SK-N-SH (cell line): ENCODE data around the gene ELMO1. TPM values are rescaled to one million over a fixed set of nuclear protein-coding genes. Genes with fewer than 3 reads are reported as not detected.

Source experiments
- CTCF ChIA-PET: fragments of 300-600, 350-600 bp; formaldehyde crosslinking; extraction: SDS; loops from one replicate; lab custom pipeline; 2021; lab: Yijun Ruan, JAX
- POLR2A ChIA-PET: fragments of 350-600 bp; sonication (Branson Sonifier 250); formaldehyde crosslinking; extraction: SDS; loops from one replicate; lab custom pipeline; 2020; ENCODE audit warnings: antibody characterized with exemption, inconsistent platforms; lab: Yijun Ruan, JAX
- DNase-seq: peaks from one replicate; pipeline ENCODE4 v3.0.0; 2012
- H2AFZ ChIP-seq: fragments of 200-600 bp; sonication (generic); 2 replicates; pipeline ENCODE4 v1.8.1; 2016; ENCODE audit warnings: antibody characterized with exemption, mild to moderate bottlenecking, low read depth
- H3F3A ChIP-seq: fragments of 200-600 bp; sonication (generic); replicated peaks from 2 replicates; pipeline ENCODE3; 2016; ENCODE audit warnings: antibody characterized with exemption, mild to moderate bottlenecking; ENCODE audit not compliant: insufficient read depth
- H3K27ac ChIP-seq, 2 experiments: fragments of 200-500 bp in 1 of 2; fragments of 200-600 bp in 1 of 2; sonication (Bioruptor generic) in 1 of 2; sonication (generic), shearing (Covaris generic) in 1 of 2; 2 replicates each; pipeline versions ENCODE4 v1.5.1 to v1.6.1; 2014 to 2016; ENCODE audit warnings: low read depth in 2 of 2, inconsistent platforms in 1 of 2, low read length in 1 of 2, mild to moderate bottlenecking in 1 of 2, mixed read lengths in 1 of 2
- H3K27me3 ChIP-seq: fragments of 200-600 bp; sonication (generic), shearing (Covaris generic); 2 replicates; pipeline ENCODE4 v1.6.1; 2016; ENCODE audit warnings: mixed run types; ENCODE audit not compliant: insufficient read depth
- H3K36me3 ChIP-seq, 2 experiments: fragments of 200-500 bp in 1 of 2; fragments of 200-600 bp in 1 of 2; sonication (Bioruptor generic) in 1 of 2; sonication (generic) in 1 of 2; replicated peaks in 1 of 2; 2 replicates each; pipeline versions ENCODE3 to v1.5.1; 2014 to 2016; ENCODE audit warnings: low read length in 1 of 2, mild to moderate bottlenecking in 1 of 2; ENCODE audit not compliant: insufficient read depth in 2 of 2, control insufficient read depth in 1 of 2
- H3K4me1 ChIP-seq, 2 experiments: fragments of 200-500 bp in 1 of 2; fragments of 200-600 bp in 1 of 2; sonication (Bioruptor generic) in 1 of 2; sonication (generic), shearing (Covaris generic) in 1 of 2; 2 replicates each; pipeline versions ENCODE4 v1.5.1 to v1.6.1; 2014 to 2016; ENCODE audit warnings: low read depth in 1 of 2, low read length in 1 of 2, mixed run types in 1 of 2; ENCODE audit not compliant: insufficient read depth in 2 of 2, control insufficient read depth in 1 of 2
- H3K4me2 ChIP-seq: fragments of 200-600 bp; sonication (generic), shearing (Covaris generic); 2 replicates; pipeline ENCODE4 v1.6.1; 2017; ENCODE audit warnings: mixed run types
- H3K4me3 ChIP-seq, 2 experiments: fragments of 200-500 bp in 1 of 2; fragments of 200-600 bp in 1 of 2; sonication (Bioruptor generic) in 1 of 2; sonication (generic), shearing (Covaris generic) in 1 of 2; 2 replicates each; pipeline versions ENCODE4 v1.5.1 to v1.8.1; 2014 to 2016; ENCODE audit warnings: low read depth in 2 of 2, inconsistent platforms in 1 of 2, low read length in 1 of 2, mild to moderate bottlenecking in 1 of 2, mixed read lengths in 1 of 2, moderate library complexity in 1 of 2
- H3K79me2 ChIP-seq: fragments of 200-600 bp; sonication (generic); 2 replicates; pipeline ENCODE4 v1.8.1; 2017; ENCODE audit warnings: mild to moderate bottlenecking; ENCODE audit not compliant: insufficient read depth
- H3K9ac ChIP-seq: fragments of 200-600 bp; sonication (generic); 2 replicates; pipeline ENCODE4 v1.6.1; 2017; ENCODE audit warnings: mixed run types
- H3K9me2 ChIP-seq: fragments of 200-600 bp; sonication (generic); 2 replicates; pipeline ENCODE4 v1.6.1; 2017; ENCODE audit warnings: mixed run types
- H3K9me3 ChIP-seq: fragments of 200-600 bp; sonication (generic); 2 replicates; pipeline ENCODE4 v1.6.1; 2017; ENCODE audit warnings: mixed run types, mild to moderate bottlenecking, moderate library complexity
- H4K20me1 ChIP-seq: fragments of 200-600 bp; sonication (generic); 2 replicates; pipeline ENCODE4 v1.6.1; 2017; ENCODE audit warnings: mild to moderate bottlenecking, mixed run types; ENCODE audit not compliant: insufficient read depth
- CHD2 ChIP-seq: fragments of 150-350 bp; IDR thresholded peaks from 2 replicates; pipeline ENCODE4 v1.6.1; 2018; ENCODE audit warnings: low read length; ENCODE audit not compliant: partially characterized antibody
- EP300 ChIP-seq, 2 experiments: IDR thresholded peaks; 2 replicates each; pipeline versions ENCODE4 v1.4.0 to v1.6.1; 2012; ENCODE audit warnings: borderline replicate concordance in 1 of 2, low read depth in 1 of 2, low read length in 1 of 2
- EZH2phosphoT487 ChIP-seq: fragments of 200-600 bp; sonication (generic); IDR thresholded peaks from 2 replicates; pipeline ENCODE4 v1.6.1; 2017; ENCODE audit warnings: low read depth, mixed run types, mild to moderate bottlenecking, antibody characterized with exemption, moderate library complexity, borderline replicate concordance
- FOSL2 ChIP-seq: IDR thresholded peaks from 2 replicates; pipeline ENCODE4 v1.4.0; 2012; ENCODE audit warnings: low read depth, mild to moderate bottlenecking, moderate library complexity, borderline replicate concordance
- FOXJ3 ChIP-seq: sonication (generic); formaldehyde crosslinking; IDR thresholded peaks from 2 replicates; pipeline ENCODE4 v1.5.1; 2020; ENCODE audit warnings: mild to moderate bottlenecking, missing genetic modification reagents
- GATA2 ChIP-seq: sonication (generic); formaldehyde crosslinking; IDR thresholded peaks from 2 replicates; pipeline ENCODE4 v1.5.0; 2020; ENCODE audit warnings: mild to moderate bottlenecking, missing genetic modification reagents
- MEF2A ChIP-seq: IDR thresholded peaks from 2 replicates; pipeline ENCODE4 v1.4.0; 2012; ENCODE audit warnings: low read depth, borderline replicate concordance
- MXI1 ChIP-seq: IDR thresholded peaks from 2 replicates; pipeline ENCODE4 v1.6.1; 2012; ENCODE audit warnings: mild to moderate bottlenecking, low read depth, low read length, improper control_type of control experiment
- NFIC ChIP-seq: IDR thresholded peaks from 2 replicates; pipeline ENCODE4 v1.4.0; 2012; ENCODE audit warnings: borderline replicate concordance
- NRF1 ChIP-seq: IDR thresholded peaks from 2 replicates; pipeline ENCODE4 v1.6.1; 2012; ENCODE audit warnings: low read depth, mild to moderate bottlenecking, low read length
- RAD21 ChIP-seq: IDR thresholded peaks from 2 replicates; pipeline ENCODE4 v1.6.1; 2012; ENCODE audit warnings: mild to moderate bottlenecking, low read length
- SIN3A ChIP-seq: IDR thresholded peaks from 2 replicates; pipeline ENCODE4 v1.6.1; 2012; ENCODE audit warnings: low read depth, mild to moderate bottlenecking, low read length, moderate library complexity, borderline replicate concordance
- SMC3 ChIP-seq: IDR thresholded peaks from 2 replicates; pipeline ENCODE4 v1.6.1; 2012; ENCODE audit warnings: low read depth, low read length, improper control_type of control experiment
- TAF1 ChIP-seq: IDR thresholded peaks from 2 replicates; pipeline ENCODE4 v1.6.1; 2012; ENCODE audit warnings: low read depth, mild to moderate bottlenecking, low read length, moderate library complexity, borderline replicate concordance
- TCF12 ChIP-seq: IDR thresholded peaks from 2 replicates; pipeline ENCODE4 v1.4.0; 2012
- TEAD4 ChIP-seq: IDR thresholded peaks from 2 replicates; pipeline ENCODE4 v1.4.0; 2012; ENCODE audit warnings: mild to moderate bottlenecking, borderline replicate concordance; ENCODE audit not compliant: insufficient read depth
- YY1 ChIP-seq: IDR thresholded peaks from 2 replicates; pipeline ENCODE4 v1.4.0; 2012; ENCODE audit warnings: low read depth, mild to moderate bottlenecking
- WGBS: methylation state at CpG from one replicate; pipeline ENCODE4 v1.1.6; 2017; ENCODE audit warnings: low lambda C conversion rate; 5-methylcytosine and 5-hydroxymethylcytosine counted together
- polyA plus RNA-seq, 3 experiments: library from polyadenylated mRNA; depleted of rRNA; stranded (reverse); fragments of >200 nt; gene quantifications; 2 replicates each; pipeline ENCODE4 v1.2.3, GENCODE V29; 2012
- TF ChIP-seq, protein P1 (sequence below): fragments of 200-600 bp; sonication (generic); IDR thresholded peaks from 2 replicates; pipeline ENCODE4 v1.6.1; 2017; ENCODE audit warnings: antibody characterized with exemption, mild to moderate bottlenecking, moderate library complexity
- TF ChIP-seq, protein P2 (sequence below): IDR thresholded peaks from 2 replicates; pipeline ENCODE4; 2012
- TF ChIP-seq, protein P3 (sequence below): IDR thresholded peaks from 2 replicates; pipeline ENCODE4 v1.4.0; 2012; ENCODE audit warnings: low read depth

ELMO1 gene
- polyA plus RNA-seq, 1 of the 3 experiments (the other 2 are of a cell fraction), result 0.64 TPM

DNA sequence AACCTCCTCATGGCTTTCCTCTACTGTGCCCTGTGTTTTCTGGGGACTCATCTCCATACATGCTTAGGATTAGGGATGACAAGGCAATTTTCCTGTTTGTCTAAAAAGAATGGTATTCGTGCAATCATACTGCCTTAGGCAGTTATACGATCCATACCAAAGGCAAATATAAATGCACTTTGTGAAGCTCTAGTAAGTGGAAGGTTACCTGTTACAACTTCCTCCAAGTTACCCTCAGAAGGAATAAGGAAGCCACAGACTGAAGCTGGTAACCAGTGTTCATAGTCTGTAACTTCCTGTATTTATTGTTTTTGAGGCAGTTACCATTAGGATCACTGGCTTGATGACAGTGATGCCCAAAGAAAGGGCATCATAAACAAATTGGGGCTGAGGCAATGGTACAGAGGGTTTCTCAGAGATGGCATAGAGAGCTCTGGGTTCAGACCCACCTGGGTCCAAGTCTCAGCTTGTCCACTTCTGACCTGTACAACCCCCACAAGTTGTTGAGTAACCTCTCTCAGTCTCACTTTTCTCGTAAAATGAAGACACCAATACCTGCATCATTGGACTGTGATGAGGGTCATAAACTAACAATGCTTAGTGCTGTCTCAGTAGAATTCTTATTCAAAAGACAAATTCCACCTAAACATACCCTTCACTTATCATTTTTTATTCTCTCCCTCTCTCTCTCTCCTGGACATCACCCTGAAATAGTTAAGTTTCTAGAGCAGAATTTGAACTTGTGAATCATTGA is 138.2 kb downstream of the ELMO1 start:
- H3K79me2 ChIP-seq, result no peaks in the 10 kb centered on the region
- no peaks in the 10 kb centered on the region for H3K9me2 ChIP-seq
- no peaks in the 10 kb centered on the region for H3K27me3 ChIP-seq
- H3F3A ChIP-seq, result no peaks in the 10 kb centered on the region
- H3K4me3 ChIP-seq, result no peak overlapping the region
- H3K9ac ChIP-seq, result no peak overlapping the region
- H2AFZ ChIP-seq, result no peak overlapping the region
- ChIA-PET POLR2A (no interaction called here), CTCF (interaction anchor here (1.1 to 2.0 kb wide), 4 partner anchors 10 to 185 kb away, joined by 3 to 7 read pairs (median 3); no protein-coding TSS in a partner anchor)
- no peak overlapping the region for H3K27ac ChIP-seq
- H3K4me2 ChIP-seq, result no peak overlapping the region
- H3K4me1 ChIP-seq, result peaks cover 0 to 5% of the 10 kb centered on the region in 2 experiments; a peak in 2 of 4 replicates
- TF ChIP-seq GATA2 (no peak), SIN3A (no peak), CHD2 (no peak), NRF1 (no peak), MEF2A (no peak), TAF1 (no peak), YY1 (no peak), EP300 (IDR thresholded peaks at IDR 0.05; ENCODE audit: borderline replicate concordance in 1 of 2, low read depth in 1 of 2, low read length in 1 of 2) (no peak), SMC3 (no peak), TCF12 (no peak), FOXJ3 (CRISPR knock-in tag) (no peak), MXI1 (no peak), TEAD4 (no peak), NFIC (no peak), EZH2phosphoT487 (no peak), FOSL2 (no peak), RAD21 (no peak)
- TF ChIP-seq, protein P1, sequence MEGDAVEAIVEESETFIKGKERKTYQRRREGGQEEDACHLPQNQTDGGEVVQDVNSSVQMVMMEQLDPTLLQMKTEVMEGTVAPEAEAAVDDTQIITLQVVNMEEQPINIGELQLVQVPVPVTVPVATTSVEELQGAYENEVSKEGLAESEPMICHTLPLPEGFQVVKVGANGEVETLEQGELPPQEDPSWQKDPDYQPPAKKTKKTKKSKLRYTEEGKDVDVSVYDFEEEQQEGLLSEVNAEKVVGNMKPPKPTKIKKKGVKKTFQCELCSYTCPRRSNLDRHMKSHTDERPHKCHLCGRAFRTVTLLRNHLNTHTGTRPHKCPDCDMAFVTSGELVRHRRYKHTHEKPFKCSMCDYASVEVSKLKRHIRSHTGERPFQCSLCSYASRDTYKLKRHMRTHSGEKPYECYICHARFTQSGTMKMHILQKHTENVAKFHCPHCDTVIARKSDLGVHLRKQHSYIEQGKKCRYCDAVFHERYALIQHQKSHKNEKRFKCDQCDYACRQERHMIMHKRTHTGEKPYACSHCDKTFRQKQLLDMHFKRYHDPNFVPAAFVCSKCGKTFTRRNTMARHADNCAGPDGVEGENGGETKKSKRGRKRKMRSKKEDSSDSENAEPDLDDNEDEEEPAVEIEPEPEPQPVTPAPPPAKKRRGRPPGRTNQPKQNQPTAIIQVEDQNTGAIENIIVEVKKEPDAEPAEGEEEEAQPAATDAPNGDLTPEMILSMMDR, result no peak
- TF ChIP-seq, protein P2, sequence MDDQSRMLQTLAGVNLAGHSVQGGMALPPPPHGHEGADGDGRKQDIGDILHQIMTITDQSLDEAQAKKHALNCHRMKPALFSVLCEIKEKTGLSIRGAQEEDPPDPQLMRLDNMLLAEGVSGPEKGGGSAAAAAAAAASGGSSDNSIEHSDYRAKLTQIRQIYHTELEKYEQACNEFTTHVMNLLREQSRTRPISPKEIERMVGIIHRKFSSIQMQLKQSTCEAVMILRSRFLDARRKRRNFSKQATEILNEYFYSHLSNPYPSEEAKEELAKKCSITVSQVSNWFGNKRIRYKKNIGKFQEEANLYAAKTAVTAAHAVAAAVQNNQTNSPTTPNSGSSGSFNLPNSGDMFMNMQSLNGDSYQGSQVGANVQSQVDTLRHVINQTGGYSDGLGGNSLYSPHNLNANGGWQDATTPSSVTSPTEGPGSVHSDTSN, result no peak
- TF ChIP-seq, protein P3, sequence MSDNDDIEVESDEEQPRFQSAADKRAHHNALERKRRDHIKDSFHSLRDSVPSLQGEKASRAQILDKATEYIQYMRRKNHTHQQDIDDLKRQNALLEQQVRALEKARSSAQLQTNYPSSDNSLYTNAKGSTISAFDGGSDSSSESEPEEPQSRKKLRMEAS, result no peak
- WGBS, result 45% methylated on average over 3 of the region's 3 CpGs
- H3K9me3 ChIP-seq, result no peaks in the 10 kb centered on the region
- H4K20me1 ChIP-seq, result no peaks in the 10 kb centered on the region
- no peaks in the 10 kb centered on the region for H3K36me3 ChIP-seq
- DNase-seq, result no peak
